ENCODE results near the gene PTPRM. TPM values are rescaled to one million over a fixed set of nuclear protein-coding genes. Genes with fewer than 3 reads are reported as not detected.

PTPRM gene
- total and polyA plus RNA-seq, 2 of the 8 experiments (the other 6 are each of a cell fraction or from before 2014, with no cell fraction given): 4.1 to 7.0 TPM

- Histone ChIP-seq H3K4ac (replicated peaks; ENCODE audit: insufficient read length, low read depth, low read length) (no peak overlapping the region), H3K4me2 (ENCODE audit: insufficient read depth in 1 of 2, low read depth in 2 of 2, low read length in 2 of 2) (no peak overlapping the region), H3K79me1 (ENCODE audit: low read depth, low read length) (no peaks in the 10 kb centered on the region), H3K9ac (replicated peaks in 1 of 4; ENCODE audit: extremely low read depth in 1 of 4, low read depth in 3 of 4, low read length in 3 of 4) (no peak overlapping the region), H3K18ac (ENCODE audit: extremely low read depth, low read length) (no peak overlapping the region), H2BK120ac (replicated peaks; ENCODE audit: low read depth, low read length) (no peak overlapping the region), H3K27me3 (replicated peaks in 1 of 4; ENCODE audit: control insufficient read depth in 3 of 4, extremely low read depth in 1 of 4, insufficient read depth in 3 of 4, low read length in 3 of 4) (no peaks in the 10 kb centered on the region), H3K79me2 (ENCODE audit: control insufficient read depth in 1 of 2, insufficient read depth in 2 of 2, low read length in 2 of 2) (no peaks in the 10 kb centered on the region), H2BK5ac (ENCODE audit: low read depth, low read length) (no peak overlapping the region), H3K23me2 (ENCODE audit: low read depth, low read length) (no peaks in the 10 kb centered on the region), H3K27ac (ENCODE audit: low read depth, low read length) (no peak overlapping the region), H4K5ac (ENCODE audit: insufficient read length, low read depth, low read length) (no peak overlapping the region), H2BK15ac (ENCODE audit: low read length) (no peak overlapping the region), H4K91ac (replicated peaks; ENCODE audit: insufficient read length, low read length) (no peak overlapping the region), H3K4me3 (ENCODE audit: extremely low read depth in 1 of 4, insufficient read depth in 2 of 4, low read depth in 3 of 4, low read length in 4 of 4) (no peak overlapping the region), H2BK12ac (ENCODE audit: low read depth, low read length) (no peak overlapping the region), H3K4me1 (replicated peaks in 1 of 4; ENCODE audit: control insufficient read depth in 3 of 4, insufficient read depth in 4 of 4, low read length in 3 of 4) (peaks cover 0 to 2% (median 0%) of the 10 kb centered on the region in 4 experiments; a peak in 1 of 7 replicates), H3K36me3 (ENCODE audit: control insufficient read depth in 2 of 4, insufficient read depth in 4 of 4, low read length in 3 of 4) (0 out of 8 replicates have a peak, but pooled peaks cover 0 to 3% (median 0%) of the 10 kb centered on the region in 4 experiments), H2AK5ac (ENCODE audit: low read depth, low read length) (no peak overlapping the region; the same call in 1 of the 2 replicates), H3K23ac (ENCODE audit: insufficient read length) (no peak overlapping the region), H3K14ac (ENCODE audit: insufficient read length) (no peak overlapping the region), H3K56ac (replicated peaks; ENCODE audit: insufficient read length, low read depth, low read length) (no peak overlapping the region), H3K9me3 (ENCODE audit: insufficient read depth in 2 of 2, low read depth in 1 of 2, low read length in 1 of 2) (no peaks in the 10 kb centered on the region), H2AFZ (ENCODE audit: low read length) (no peak overlapping the region), H2BK20ac (ENCODE audit: low read length) (no peak overlapping the region), H4K20me1 (replicated peaks in 1 of 2; ENCODE audit: control insufficient read depth in 1 of 2, insufficient read depth in 2 of 2, low read length in 2 of 2) (no peaks in the 10 kb centered on the region), H4K8ac (ENCODE audit: extremely low read depth, insufficient read depth, low read length) (no peak overlapping the region)
- TF ChIP-seq EGR1 (IDR thresholded peaks at IDR 0.05; ENCODE audit: borderline replicate concordance, low read depth, low read length): no peak
- TF ChIP-seq YY1 (IDR thresholded peaks at IDR 0.05; ENCODE audit: low read depth, low read length): no peak
- no peak for TF ChIP-seq KDM4A (IDR thresholded peaks at IDR 0.05; ENCODE audit: low read depth, low read length, severe bottlenecking)
- no peak for TF ChIP-seq TBP (IDR thresholded peaks at IDR 0.05; ENCODE audit: low read depth, low read length)
- TF ChIP-seq PHF8 (conservative IDR thresholded peaks at IDR 0.05; ENCODE audit: low read depth, low read length): no peak
- no peak for TF ChIP-seq POLR2AphosphoS5 (IDR thresholded peaks at IDR 0.05; ENCODE audit: low read depth, low read length)
- TF ChIP-seq CBX5 (IDR thresholded peaks at IDR 0.05; ENCODE audit: low read depth, low read length): no peak
- TF ChIP-seq HDAC6 (IDR thresholded peaks at IDR 0.05; ENCODE audit: low read depth, low read length): no peak
- no peak for TF ChIP-seq TEAD4 (IDR thresholded peaks at IDR 0.05; ENCODE audit: low read depth, low read length)
- no peak for TF ChIP-seq SP1 (IDR thresholded peaks at IDR 0.05; ENCODE audit: low read depth, low read length)
- POLR2A ChIA-PET (ENCODE audit: partially characterized antibody): no interaction called here
- CTCF ChIA-PET (ENCODE audit: partially characterized antibody): interaction anchor here (0.8 to 1.7 kb wide), 7 partner anchors 10 to 311 kb away, joined by 3 to 5 read pairs (median 3); no protein-coding TSS in a partner anchor
- WGBS, 2 experiments (ENCODE audit: extremely low coverage in 1 of 2, insufficient coverage in 1 of 2, insufficient read length in 1 of 2, insufficient replicate concordance in 2 of 2, low coverage in 1 of 2, low lambda C conversion rate in 2 of 2, missing lambda C conversion rate in 1 of 2): 89% methylated on average over 7 of the region's 7 CpGs; no CpG with 5 or more reads in 1 of the 2 experiments
- DNase-seq (ENCODE audit: low read depth in 1 of 2, low spot score in 2 of 2) (no peak), FAIRE-seq (no peak)
These were observed 829.1 kb downstream of the PTPRM start for GRCh38 chr18:8396254-8396653.
